Nephron (organoid): Measurements from ENCODE around the gene RAB12.

Source experiments
- H3K27ac Mint-ChIP-seq, 3 experiments: 2 replicates each; pipeline ENCODE4 v1.8.0; 2020; ENCODE audit warnings: mixed read lengths in 3 of 3, mild to moderate bottlenecking in 2 of 3, moderate library complexity in 1 of 3
- H3K27me3 Mint-ChIP-seq: 2 replicates; pipeline ENCODE4 v1.8.0; 2021; ENCODE audit warnings: low read depth, mild to moderate bottlenecking, moderate library complexity, mixed read lengths
- H3K36me3 Mint-ChIP-seq: 2 replicates; pipeline ENCODE4 v1.8.0; 2020; ENCODE audit warnings: low read depth, mixed read lengths
- H3K4me1 Mint-ChIP-seq: 2 replicates; pipeline ENCODE4 v1.8.0; 2020; ENCODE audit warnings: mixed read lengths
- H3K4me3 Mint-ChIP-seq, 3 experiments: 2 replicates each; pipeline ENCODE4 v1.8.0; 2020; ENCODE audit warnings: mild to moderate bottlenecking in 3 of 3, mixed read lengths in 3 of 3, moderate library complexity in 2 of 3
- H3K9me3 Mint-ChIP-seq: 2 replicates; pipeline ENCODE4 v1.8.0; 2020; ENCODE audit warnings: mixed read lengths
- TF ChIP-seq, protein P1 (sequence below), 3 experiments: fragments of 200-600 bp; sonication (generic); IDR thresholded peaks; one replicate each; pipeline ENCODE4 v1.5.0; 2021; ENCODE audit warnings: antibody characterized with exemption in 3 of 3; ENCODE audit not compliant: unreplicated experiment in 3 of 3

The RAB12 gene

DNA sequence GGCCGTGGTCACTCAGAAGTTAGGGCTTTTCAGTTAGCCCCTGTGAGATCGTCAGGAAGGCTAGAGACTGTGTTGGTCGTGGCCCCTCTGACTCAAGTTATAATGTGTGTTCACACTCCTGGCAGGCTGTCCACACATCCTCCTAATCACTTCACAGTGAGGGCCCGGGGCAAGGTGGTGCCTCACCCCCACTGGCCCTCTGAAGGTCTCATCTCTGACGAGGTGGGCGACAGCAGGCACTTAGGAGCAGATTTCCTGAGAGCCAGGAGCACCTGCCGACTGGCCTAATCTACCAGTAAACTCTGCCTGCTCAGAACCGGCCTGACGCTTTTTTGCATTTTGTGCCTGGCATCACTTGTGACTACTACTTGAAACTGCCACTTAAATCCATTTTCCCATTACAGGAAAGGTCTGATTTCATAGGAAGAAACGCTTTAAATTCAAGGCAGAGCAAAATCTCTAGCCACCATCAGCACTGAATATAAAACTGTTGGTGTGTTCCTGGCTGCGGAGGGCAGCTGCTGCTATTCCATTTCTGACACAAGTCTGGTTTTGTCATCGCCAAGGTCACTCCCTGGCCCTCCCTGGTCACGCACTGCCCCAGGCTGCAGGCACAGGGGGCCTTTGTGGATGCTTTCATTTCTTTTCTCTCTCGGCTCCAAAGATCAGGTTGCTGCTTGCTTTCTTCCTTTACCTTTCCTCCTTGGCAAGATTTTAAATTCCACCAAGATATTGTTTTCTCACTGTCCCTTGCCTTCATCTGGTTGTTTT is 48.0 kb downstream of the RAB12 start:
- H3K9me3 Mint-ChIP-seq, result no peaks in the 10 kb centered on the region
- no peak overlapping the region for H3K4me3 Mint-ChIP-seq
- peaks cover 23% of the 10 kb centered on the region for H3K4me1 Mint-ChIP-seq
- no peaks in the 10 kb centered on the region for H3K36me3 Mint-ChIP-seq
- H3K27ac Mint-ChIP-seq, result peak overlapping the region in 1 of 3 experiments; percentile 17
- TF ChIP-seq, protein P1, sequence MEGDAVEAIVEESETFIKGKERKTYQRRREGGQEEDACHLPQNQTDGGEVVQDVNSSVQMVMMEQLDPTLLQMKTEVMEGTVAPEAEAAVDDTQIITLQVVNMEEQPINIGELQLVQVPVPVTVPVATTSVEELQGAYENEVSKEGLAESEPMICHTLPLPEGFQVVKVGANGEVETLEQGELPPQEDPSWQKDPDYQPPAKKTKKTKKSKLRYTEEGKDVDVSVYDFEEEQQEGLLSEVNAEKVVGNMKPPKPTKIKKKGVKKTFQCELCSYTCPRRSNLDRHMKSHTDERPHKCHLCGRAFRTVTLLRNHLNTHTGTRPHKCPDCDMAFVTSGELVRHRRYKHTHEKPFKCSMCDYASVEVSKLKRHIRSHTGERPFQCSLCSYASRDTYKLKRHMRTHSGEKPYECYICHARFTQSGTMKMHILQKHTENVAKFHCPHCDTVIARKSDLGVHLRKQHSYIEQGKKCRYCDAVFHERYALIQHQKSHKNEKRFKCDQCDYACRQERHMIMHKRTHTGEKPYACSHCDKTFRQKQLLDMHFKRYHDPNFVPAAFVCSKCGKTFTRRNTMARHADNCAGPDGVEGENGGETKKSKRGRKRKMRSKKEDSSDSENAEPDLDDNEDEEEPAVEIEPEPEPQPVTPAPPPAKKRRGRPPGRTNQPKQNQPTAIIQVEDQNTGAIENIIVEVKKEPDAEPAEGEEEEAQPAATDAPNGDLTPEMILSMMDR (IDR thresholded peaks at IDR 0.05; ENCODE audit: unreplicated experiment in 3 of 3), result no peak
- H3K27me3 Mint-ChIP-seq, result peaks cover 27% of the 10 kb centered on the region

- Mint-ChIP-seq H3K27ac (peak overlapping the region in 1 of 3 experiments; percentile 17), H3K36me3 (no peaks in the 10 kb centered on the region), H3K9me3 (no peaks in the 10 kb centered on the region), H3K4me3 (no peak overlapping the region), H3K4me1 (peaks cover 23% of the 10 kb centered on the region), H3K27me3 (peaks cover 29% of the 10 kb centered on the region)
- TF ChIP-seq, protein P1 (IDR thresholded peaks at IDR 0.05; ENCODE audit: unreplicated experiment in 3 of 3), result no peak
These were observed 48.7 kb downstream of the RAB12 start for GRCh38 chr18:8657873-8658470.

- Mint-ChIP-seq H3K36me3 (no peaks in the 10 kb centered on the region), H3K27me3 (peaks cover 30% of the 10 kb centered on the region), H3K4me3 (no peak overlapping the region), H3K27ac (no peak overlapping the region), H3K9me3 (no peaks in the 10 kb centered on the region), H3K4me1 (peaks cover 23% of the 10 kb centered on the region)
- TF ChIP-seq, protein P1 (IDR thresholded peaks at IDR 0.05; ENCODE audit: unreplicated experiment in 3 of 3), result no peak
These were observed 49.7 kb downstream of the RAB12 start for GRCh38 chr18:8658858-8659485.

GRCh38 chr18:8659609-8660242 is 50.5 kb downstream of the RAB12 start:
- H3K36me3 Mint-ChIP-seq, result no peaks in the 10 kb centered on the region
- peaks cover 32% of the 10 kb centered on the region for H3K27me3 Mint-ChIP-seq
- H3K27ac Mint-ChIP-seq, result no peak overlapping the region
- TF ChIP-seq, protein P1 (IDR thresholded peaks at IDR 0.05; ENCODE audit: unreplicated experiment in 3 of 3), result no peak
- H3K9me3 Mint-ChIP-seq, result no peaks in the 10 kb centered on the region
- no peak overlapping the region for H3K4me3 Mint-ChIP-seq
- H3K4me1 Mint-ChIP-seq, result peaks cover 23% of the 10 kb centered on the region

GRCh38 chr18:8660316-8660715 is 51.1 kb downstream of the RAB12 start:
- Mint-ChIP-seq H3K4me3 (no peak overlapping the region), H3K36me3 (no peaks in the 10 kb centered on the region)
- TF ChIP-seq, protein P1 (IDR thresholded peaks at IDR 0.05; ENCODE audit: unreplicated experiment in 3 of 3), result no peak

More at GRCh38 chr18:8660316-8660715, 51.1 kb downstream of the RAB12 start:
- no peaks in the 10 kb centered on the region for H3K9me3 Mint-ChIP-seq
- H3K4me1 Mint-ChIP-seq, result peaks cover 23% of the 10 kb centered on the region
- no peak overlapping the region for H3K27ac Mint-ChIP-seq
- H3K27me3 Mint-ChIP-seq, result peaks cover 27% of the 10 kb centered on the region
